Measurements from ENCODE around the gene ACER2.

ACER2 gene

DNA sequence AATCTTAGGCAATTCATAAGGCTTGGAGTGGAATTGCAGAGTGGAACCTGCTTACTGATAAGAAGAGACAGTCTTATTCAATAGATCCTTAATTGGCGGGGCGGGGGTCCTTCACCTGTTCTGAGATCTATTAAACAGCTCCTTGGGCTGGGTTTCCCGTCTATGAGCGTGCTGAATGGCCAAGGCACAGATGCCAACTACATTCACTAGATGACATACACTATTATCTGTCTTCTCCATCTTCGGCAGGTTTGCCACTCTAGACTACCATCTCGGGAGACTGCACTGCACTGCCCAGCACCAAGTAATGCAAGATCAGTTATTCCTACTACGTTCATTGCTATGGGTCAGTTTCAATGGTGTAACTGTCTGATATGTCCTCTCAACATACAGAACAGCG is 81.5 kb downstream of the ACER2 start:
- no peak for DNase-seq

DNA sequence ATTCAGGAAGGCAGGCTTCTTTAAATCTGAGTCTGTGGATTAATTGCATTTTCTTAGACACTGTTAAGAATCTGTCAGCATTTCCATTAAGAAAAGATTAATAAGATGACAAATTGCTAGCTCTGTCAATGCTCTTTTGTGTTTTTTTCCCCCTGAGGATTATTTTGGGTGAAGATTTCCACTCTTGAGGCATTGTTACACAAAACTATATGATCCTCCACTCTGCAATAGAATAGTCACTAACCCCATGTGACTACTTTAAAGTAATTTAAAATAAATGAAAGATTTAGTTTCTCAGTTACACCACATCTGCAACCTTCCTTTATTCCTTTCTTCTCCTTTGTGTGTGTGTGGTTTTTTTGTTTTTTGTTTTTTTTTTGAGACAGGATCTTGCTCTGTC is 82.0 kb downstream of the ACER2 start:
- DNase-seq = no peak

DNA sequence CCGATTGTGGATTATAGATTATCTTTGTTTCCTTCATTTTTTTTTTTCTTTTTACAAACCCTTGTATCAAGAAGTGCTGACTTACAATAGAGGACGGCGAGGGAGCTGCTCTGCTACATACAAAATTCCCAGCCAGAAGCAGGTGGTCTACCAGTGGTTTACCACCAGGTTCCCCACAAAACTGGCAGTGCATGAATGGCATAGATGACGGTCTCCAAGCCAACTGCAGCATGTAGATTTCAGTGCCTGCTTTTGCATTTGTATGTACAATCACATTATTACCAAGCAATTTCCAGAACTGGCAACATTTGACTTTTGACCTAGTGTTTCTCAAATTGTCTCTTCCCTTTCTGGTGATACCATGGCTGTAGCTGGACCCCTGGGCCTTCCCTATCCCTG is 84.0 kb downstream of the ACER2 start:
- no peak for DNase-seq

DNA sequence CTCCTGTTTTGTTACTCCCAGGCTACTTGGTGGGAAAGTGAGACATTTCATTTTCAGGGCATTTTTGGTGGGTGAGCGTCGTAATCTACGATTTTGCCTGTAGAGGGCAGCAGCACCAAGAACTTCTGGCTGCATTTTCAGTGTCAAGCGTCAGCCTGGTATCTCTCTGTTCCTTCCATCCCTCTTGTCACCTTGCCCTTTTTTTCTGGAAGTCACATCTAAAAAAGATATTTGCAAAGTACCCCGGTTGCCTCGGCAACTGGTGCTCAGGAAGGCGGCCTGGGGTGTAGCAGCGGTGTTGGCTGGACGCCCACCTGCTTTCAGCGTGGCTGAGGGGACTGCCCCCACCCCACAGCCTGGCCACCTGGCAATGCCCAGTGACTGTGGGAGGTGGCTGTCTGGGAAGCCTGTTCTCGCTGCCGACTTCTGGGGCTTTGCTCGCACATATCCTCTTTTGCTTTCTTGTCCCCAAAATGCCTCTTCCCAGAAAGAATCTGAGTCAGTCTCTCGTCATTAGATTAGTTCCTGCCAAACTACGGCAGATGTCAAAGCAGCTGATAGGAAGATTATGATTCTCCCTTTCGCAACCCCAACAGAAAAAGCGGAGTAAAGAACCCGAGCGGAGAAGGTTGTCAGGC is 84.5 kb downstream of the ACER2 start:
- DNase-seq = peak; percentile 81

DNA sequence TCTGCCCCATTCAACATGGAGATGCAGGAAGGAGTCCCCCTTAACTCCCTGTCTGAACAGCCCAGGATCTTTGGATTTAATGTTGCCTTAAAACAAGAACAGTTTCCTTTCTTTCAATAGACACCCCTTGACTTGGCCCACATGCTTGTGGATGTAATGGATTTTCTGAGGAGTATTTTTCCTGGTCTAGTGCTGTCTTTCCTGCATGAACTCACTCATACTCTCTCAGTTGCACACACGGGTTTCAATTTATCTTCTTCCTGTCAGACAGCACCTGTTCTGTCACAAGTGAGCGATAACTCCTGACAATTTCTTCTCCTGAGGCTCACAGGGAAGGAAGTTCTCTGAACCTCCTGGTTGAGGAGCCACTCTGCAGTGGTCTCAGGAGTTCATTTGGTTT is 85.1 kb downstream of the ACER2 start:
- DNase-seq = no peak

DNA sequence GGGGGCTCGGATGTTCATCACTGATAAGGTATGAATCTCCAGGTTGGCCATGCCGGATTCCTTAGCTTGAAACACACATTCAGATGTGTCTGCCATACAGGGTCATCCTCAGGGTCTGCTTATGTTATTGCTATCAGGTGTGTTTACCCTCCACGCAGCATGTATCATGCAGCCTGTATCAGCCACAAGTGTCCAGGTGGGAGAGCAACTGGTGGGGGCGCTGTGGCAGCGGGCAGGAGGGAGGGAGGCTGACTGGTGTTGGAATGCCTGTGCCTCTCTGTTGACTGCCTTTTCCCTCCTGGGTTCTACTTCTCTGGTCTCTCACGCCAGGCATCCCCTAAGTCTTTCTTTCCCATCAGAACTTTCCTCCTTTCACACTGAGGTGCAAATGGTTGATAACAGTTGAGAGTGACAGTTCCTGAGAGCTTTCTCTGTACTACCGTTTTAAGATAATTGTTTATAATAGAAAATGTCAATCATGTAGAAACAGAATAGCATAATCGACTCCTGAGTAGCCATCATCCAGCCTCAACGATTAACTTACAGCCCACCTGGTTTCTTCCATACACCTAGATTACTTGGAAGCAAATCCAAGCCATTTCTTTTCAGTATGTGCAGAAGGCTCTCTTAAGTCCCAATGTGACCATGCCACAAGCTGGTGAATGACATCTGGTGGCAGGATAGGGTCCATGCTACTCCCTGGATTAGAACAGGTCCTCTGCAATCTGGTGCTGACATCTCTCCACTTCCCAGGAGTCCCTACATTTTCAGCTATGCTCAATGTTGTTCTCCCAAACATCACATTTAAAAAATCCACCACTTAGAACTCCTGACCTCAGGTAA is 86.6 kb downstream of the ACER2 start:
- no peak for DNase-seq

DNA sequence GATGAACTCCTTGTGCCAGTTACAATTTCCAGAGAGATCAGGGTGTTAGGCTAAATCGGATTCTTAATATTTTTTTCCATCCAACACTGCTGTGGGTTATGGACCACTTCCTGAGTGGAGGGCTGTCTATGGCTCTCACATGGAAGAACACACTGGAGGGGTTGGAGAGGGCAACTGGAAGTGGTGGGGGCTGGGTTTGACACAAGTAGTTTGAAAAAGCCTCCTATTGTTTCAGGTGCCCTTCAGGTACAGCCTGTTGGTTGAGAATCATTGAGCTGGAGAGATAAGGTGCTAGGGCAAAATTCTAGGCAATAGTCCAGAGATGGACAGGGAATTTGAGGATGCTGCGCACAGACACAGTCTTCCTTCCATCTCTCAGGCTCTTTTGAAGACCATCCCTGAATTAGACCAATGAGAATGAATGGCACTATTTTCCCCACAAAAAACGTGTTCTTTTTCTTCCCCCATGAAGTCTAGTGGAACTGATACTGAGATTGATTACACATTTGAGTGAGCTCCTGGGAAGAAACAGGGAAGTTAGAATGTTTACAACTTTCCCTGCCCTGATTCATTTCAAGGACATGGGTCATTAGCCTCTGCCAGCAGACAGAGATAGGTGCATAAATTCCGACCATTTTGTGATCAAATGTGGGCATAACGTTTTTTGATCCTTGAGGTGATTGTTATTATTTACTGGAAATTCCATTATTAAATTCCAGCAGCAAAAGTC is 87.7 kb downstream of the ACER2 start:
- DNase-seq = no peak

DNA sequence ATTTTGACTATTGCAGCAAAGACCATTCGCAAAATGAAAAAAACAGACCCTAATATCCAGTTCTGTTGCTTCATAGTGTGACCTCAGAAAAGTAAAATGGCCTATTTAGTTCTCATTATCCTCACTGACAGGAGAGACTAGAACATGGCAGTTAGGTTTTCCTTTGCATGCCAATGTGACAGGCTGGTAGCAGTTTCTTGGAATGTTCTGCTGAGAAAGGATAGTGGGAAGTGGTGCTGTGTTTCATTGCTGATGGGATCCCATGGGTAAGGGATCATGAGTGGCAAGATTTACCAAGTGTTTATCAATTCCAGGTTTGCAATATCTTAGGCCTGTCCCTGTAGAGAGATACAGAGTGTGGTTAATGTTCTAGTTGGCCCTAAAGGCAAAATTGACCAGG is 88.5 kb downstream of the ACER2 start:
- no peak for DNase-seq

DNA sequence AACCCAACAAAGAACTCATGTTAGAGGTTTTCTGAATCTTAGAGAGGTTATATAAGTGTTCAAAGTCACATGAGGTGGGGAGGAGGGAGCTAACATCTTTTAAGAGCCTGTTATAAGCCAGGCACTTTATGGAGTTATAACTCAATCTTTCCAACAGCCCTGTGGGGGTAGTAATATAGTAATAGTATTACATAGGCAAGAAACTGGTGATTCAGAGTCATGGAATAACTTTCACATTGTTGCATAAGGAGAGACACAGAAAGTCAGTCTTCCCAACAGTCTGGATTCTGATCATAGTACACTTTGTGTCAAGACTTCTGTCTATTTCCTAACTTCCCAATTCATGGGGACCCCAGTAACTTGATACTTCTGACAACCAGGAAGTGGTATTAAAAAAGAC is 89.2 kb downstream of the ACER2 start:
- no peak for DNase-seq
